ENCODE results near the gene GALC.

The GALC gene

GRCh38 chr14:88005978-88006851, 13.2 kb upstream of the GALC start:
- DNase-seq, result no peak

GRCh38 chr14:88005050-88005481, 12.1 kb upstream of the GALC start, which contains the start of gene GPR65:
TSS of gene GPR65 (plus strand) at chr14:88005135. CDS start at chr14:88010848, 5,713 bp downstream.
- no peak for DNase-seq

- no peak for DNase-seq
Measured at GRCh38 chr14:88004506-88005036, 11.6 kb upstream of the GALC start.

- no peak for DNase-seq
Measured at GRCh38 chr14:88003425-88003824, 10.4 kb upstream of the GALC start.

GRCh38 chr14:88002421-88003075, 9.6 kb upstream of the GALC start:
- no peak for DNase-seq

GRCh38 chr14:87999277-87999676, 6.3 kb upstream of the GALC start:
- DNase-seq, result no peak

- no peak for DNase-seq
Measured at GRCh38 chr14:87998482-87998881, 5.5 kb upstream of the GALC start.

- no peak for DNase-seq
Measured at GRCh38 chr14:87996291-87996592, 3.3 kb upstream of the GALC start.

- no peak for DNase-seq
Measured at GRCh38 chr14:87995500-87996290, 2.7 kb upstream of the GALC start.

- DNase-seq, result no peak
Measured at GRCh38 chr14:87994974-87995373, 2.0 kb upstream of the GALC start.

GRCh38 chr14:87992346-87992717, 650 bp downstream of the GALC start:
- no peak for DNase-seq

- DNase-seq, result no peak
Measured at GRCh38 chr14:87990682-87991081, 2.3 kb downstream of the GALC start.

GRCh38 chr14:87989956-87990299, 3.1 kb downstream of the GALC start:
- no peak for DNase-seq

- no peak for DNase-seq
Measured at GRCh38 chr14:87989221-87989955, 3.6 kb downstream of the GALC start.

- no peak for DNase-seq
Measured at GRCh38 chr14:87979689-87980088, 13.3 kb downstream of the GALC start.

- DNase-seq, result no peak
Measured at GRCh38 chr14:87975636-87976035, 17.3 kb downstream of the GALC start.

GRCh38 chr14:87971010-87971409, 22.0 kb downstream of the GALC start:
- no peak for DNase-seq

GRCh38 chr14:87967496-87967895, 25.5 kb downstream of the GALC start:
- DNase-seq, result no peak

GRCh38 chr14:87966816-87967215, 26.2 kb downstream of the GALC start:
- DNase-seq, result no peak

GRCh38 chr14:87961246-87961645, 31.7 kb downstream of the GALC start:
- DNase-seq, result no peak

- DNase-seq, result no peak
Measured at GRCh38 chr14:87960013-87960787, 32.8 kb downstream of the GALC start.

- DNase-seq, result no peak
Measured at GRCh38 chr14:87955501-87955900, 37.5 kb downstream of the GALC start.

Measured in NCI-H2029 treated with DMSO at 0.1 percent for 48 hours (cell line).